KMS-11 (cell line): ENCODE data around the gene COL20A1.

Experiments used
- H2AFZ ChIP-seq: fragments of 200-600 bp; sonication (generic); 2 replicates; pipeline ENCODE4 v1.6.1; 2016; ENCODE audit warnings: antibody characterized with exemption, mixed run types, low read depth
- H3K27ac ChIP-seq: fragments of 200-600 bp; sonication (generic); 2 replicates; pipeline ENCODE4 v1.6.1; 2016; ENCODE audit warnings: mild to moderate bottlenecking, mixed run types
- H3K27me3 ChIP-seq: fragments of 200-600 bp; sonication (generic); 2 replicates; pipeline ENCODE4 v1.6.1; 2017; ENCODE audit warnings: mild to moderate bottlenecking, low read depth, mixed run types, moderate library complexity; ENCODE audit not compliant: insufficient read depth
- H3K36me3 ChIP-seq: fragments of 200-600 bp; sonication (generic); 2 replicates; pipeline ENCODE4 v1.6.1; 2017; ENCODE audit warnings: mild to moderate bottlenecking, mixed run types; ENCODE audit not compliant: insufficient read depth
- H3K4me1 ChIP-seq: fragments of 200-600 bp; sonication (generic); 2 replicates; pipeline ENCODE4 v1.6.1; 2016; ENCODE audit warnings: mild to moderate bottlenecking, low read depth, mixed run types; ENCODE audit not compliant: poor library complexity, severe bottlenecking
- H3K4me2 ChIP-seq: fragments of 200-600 bp; sonication (generic); 2 replicates; pipeline ENCODE4 v1.7.0; 2016; ENCODE audit warnings: mild to moderate bottlenecking, mixed run types
- H3K4me3 ChIP-seq: fragments of 200-600 bp; sonication (generic); IDR thresholded peaks from 2 replicates; pipeline ENCODE4 v1.6.1; 2017; ENCODE audit warnings: low read depth, low read length, mixed read lengths; ENCODE audit not compliant: insufficient read depth
- H3K79me2 ChIP-seq: fragments of 200-600 bp; sonication (generic); 2 replicates; pipeline ENCODE4 v1.6.1; 2016; ENCODE audit warnings: low read depth, mixed run types; ENCODE audit not compliant: insufficient read depth
- H3K9ac ChIP-seq: fragments of 200-600 bp; sonication (generic); 2 replicates; pipeline ENCODE4 v1.6.1; 2016; ENCODE audit warnings: mild to moderate bottlenecking, mixed run types
- H4K20me1 ChIP-seq: fragments of 200-600 bp; sonication (generic); 2 replicates; pipeline ENCODE4 v1.6.1; 2016; ENCODE audit warnings: mild to moderate bottlenecking, mixed run types; ENCODE audit not compliant: insufficient read depth
- TF ChIP-seq, protein P1 (sequence below): fragments of 200-600 bp; sonication (generic); conservative IDR thresholded peaks from 2 replicates; pipeline ENCODE4 v1.6.1; 2017; ENCODE audit warnings: low read depth, mild to moderate bottlenecking, antibody characterized with exemption, low read length, moderate library complexity, mixed read lengths

Gene COL20A1

GRCh38 chr20:63295846-63296245 is 2.9 kb downstream of the COL20A1 start:
- Histone ChIP-seq H3K4me3 (no peak overlapping the region), H2AFZ (no peak overlapping the region), H3K4me2 (no peak overlapping the region), H3K27me3 (peaks cover 96% of the 10 kb centered on the region), H3K79me2 (no peaks in the 10 kb centered on the region), H3K9ac (no peak overlapping the region), H4K20me1 (no peaks in the 10 kb centered on the region), H3K27ac (no peak overlapping the region), H3K36me3 (no peaks in the 10 kb centered on the region), H3K4me1 (peaks cover 3% of the 10 kb centered on the region)
- TF ChIP-seq, protein P1, sequence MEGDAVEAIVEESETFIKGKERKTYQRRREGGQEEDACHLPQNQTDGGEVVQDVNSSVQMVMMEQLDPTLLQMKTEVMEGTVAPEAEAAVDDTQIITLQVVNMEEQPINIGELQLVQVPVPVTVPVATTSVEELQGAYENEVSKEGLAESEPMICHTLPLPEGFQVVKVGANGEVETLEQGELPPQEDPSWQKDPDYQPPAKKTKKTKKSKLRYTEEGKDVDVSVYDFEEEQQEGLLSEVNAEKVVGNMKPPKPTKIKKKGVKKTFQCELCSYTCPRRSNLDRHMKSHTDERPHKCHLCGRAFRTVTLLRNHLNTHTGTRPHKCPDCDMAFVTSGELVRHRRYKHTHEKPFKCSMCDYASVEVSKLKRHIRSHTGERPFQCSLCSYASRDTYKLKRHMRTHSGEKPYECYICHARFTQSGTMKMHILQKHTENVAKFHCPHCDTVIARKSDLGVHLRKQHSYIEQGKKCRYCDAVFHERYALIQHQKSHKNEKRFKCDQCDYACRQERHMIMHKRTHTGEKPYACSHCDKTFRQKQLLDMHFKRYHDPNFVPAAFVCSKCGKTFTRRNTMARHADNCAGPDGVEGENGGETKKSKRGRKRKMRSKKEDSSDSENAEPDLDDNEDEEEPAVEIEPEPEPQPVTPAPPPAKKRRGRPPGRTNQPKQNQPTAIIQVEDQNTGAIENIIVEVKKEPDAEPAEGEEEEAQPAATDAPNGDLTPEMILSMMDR, result no peak

GRCh38 chr20:63296531-63297299 is 3.7 kb downstream of the COL20A1 start:
- H2AFZ ChIP-seq, result no peak overlapping the region
- H4K20me1 ChIP-seq, result no peaks in the 10 kb centered on the region
- H3K4me3 ChIP-seq, result no peak overlapping the region
- H3K79me2 ChIP-seq, result no peaks in the 10 kb centered on the region
- H3K27ac ChIP-seq, result no peak overlapping the region
- H3K36me3 ChIP-seq, result no peaks in the 10 kb centered on the region
- TF ChIP-seq, protein P1, result no peak
- no peak overlapping the region for H3K4me2 ChIP-seq
- no peak overlapping the region for H3K9ac ChIP-seq
- H3K4me1 ChIP-seq, result no peaks in the 10 kb centered on the region
- peaks cover 98% of the 10 kb centered on the region for H3K27me3 ChIP-seq

- Histone ChIP-seq H4K20me1 (no peaks in the 10 kb centered on the region), H3K27me3 (peaks cover 98% of the 10 kb centered on the region)
These were observed 4.4 kb downstream of the COL20A1 start for GRCh38 chr20:63297371-63297781.

GRCh38 chr20:63297796-63298572 is 5.0 kb downstream of the COL20A1 start:
- Histone ChIP-seq H3K9ac (no peak overlapping the region), H4K20me1 (no peaks in the 10 kb centered on the region), H3K27ac (no peak overlapping the region), H3K4me2 (no peak overlapping the region), H3K4me3 (no peak overlapping the region), H3K27me3 (peaks cover 97% of the 10 kb centered on the region), H3K36me3 (no peaks in the 10 kb centered on the region), H2AFZ (no peak overlapping the region), H3K4me1 (no peaks in the 10 kb centered on the region), H3K79me2 (no peaks in the 10 kb centered on the region)
- TF ChIP-seq, protein P1, result no peak

More at GRCh38 chr20:63297371-63297781, 4.4 kb downstream of the COL20A1 start:
- TF ChIP-seq, protein P1, result no peak
- no peak overlapping the region for H3K4me2 ChIP-seq
- H3K4me3 ChIP-seq, result no peak overlapping the region
- no peaks in the 10 kb centered on the region for H3K36me3 ChIP-seq
- H2AFZ ChIP-seq, result no peak overlapping the region
- no peak overlapping the region for H3K27ac ChIP-seq
- no peaks in the 10 kb centered on the region for H3K4me1 ChIP-seq
- H3K9ac ChIP-seq, result no peak overlapping the region
- no peaks in the 10 kb centered on the region for H3K79me2 ChIP-seq
